ENCODE data around the gene NINL.

DNA sequence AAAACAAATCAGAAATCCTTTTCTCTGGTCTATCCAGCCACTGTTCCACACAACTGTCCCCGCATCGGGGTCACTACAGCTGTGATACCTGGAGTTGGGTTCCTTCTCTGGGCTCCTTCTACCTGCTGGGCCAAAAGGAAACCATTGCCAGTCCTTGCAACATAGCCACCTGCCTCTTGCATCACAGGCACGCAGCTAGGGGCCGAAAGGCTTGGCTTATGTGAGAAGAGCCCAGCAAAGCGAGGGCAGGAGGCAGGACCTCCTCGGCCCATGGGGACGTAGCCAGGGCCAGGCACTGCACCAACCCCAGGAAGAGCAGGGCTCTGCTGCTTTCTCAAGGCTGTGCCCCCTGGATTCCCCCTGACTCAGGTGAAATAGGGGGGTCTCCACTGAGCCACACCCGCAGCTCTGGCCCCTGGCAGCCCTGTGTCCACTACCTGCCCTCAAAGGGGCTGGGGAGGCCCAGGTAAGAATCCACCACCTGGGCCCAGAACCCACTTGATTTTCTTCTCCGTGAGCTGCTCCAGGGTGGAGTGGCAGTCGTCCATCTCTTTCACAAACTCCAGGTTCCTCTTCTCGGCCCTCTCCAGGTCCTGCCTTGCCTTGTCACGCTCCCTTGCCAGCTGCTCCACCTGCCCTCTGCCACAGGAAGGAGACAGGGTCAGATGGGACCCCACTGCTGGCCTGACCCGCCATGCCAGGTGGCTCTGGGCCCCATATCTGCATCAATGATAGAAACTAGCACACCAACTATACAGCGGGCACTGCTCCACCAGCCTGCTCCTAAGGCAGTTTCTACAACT, 89.0 kb downstream of the NINL start:
- TF ChIP-seq, protein P1, sequence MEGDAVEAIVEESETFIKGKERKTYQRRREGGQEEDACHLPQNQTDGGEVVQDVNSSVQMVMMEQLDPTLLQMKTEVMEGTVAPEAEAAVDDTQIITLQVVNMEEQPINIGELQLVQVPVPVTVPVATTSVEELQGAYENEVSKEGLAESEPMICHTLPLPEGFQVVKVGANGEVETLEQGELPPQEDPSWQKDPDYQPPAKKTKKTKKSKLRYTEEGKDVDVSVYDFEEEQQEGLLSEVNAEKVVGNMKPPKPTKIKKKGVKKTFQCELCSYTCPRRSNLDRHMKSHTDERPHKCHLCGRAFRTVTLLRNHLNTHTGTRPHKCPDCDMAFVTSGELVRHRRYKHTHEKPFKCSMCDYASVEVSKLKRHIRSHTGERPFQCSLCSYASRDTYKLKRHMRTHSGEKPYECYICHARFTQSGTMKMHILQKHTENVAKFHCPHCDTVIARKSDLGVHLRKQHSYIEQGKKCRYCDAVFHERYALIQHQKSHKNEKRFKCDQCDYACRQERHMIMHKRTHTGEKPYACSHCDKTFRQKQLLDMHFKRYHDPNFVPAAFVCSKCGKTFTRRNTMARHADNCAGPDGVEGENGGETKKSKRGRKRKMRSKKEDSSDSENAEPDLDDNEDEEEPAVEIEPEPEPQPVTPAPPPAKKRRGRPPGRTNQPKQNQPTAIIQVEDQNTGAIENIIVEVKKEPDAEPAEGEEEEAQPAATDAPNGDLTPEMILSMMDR (IDR thresholded peaks at IDR 0.05; ENCODE audit: low read depth, low read length) = no peak
- no peak for TF ChIP-seq POLR2A (IDR thresholded peaks at IDR 0.05; ENCODE audit: extremely low read depth, insufficient read length)

Data from NB4 (cell line).